K562 (cell line): ENCODE results near the gene LPIN1. TPM values are rescaled to one million over a fixed set of nuclear protein-coding genes. Genes with fewer than 3 reads are reported as not detected.

Experiments used
- CBX3 ChIP-seq, 2 experiments: IDR thresholded peaks; 1 replicate in 1 of 2; 2 replicates in 1 of 2; pipeline ENCODE4 v1.6.1; 2012; ENCODE audit warnings: inconsistent platforms in 2 of 2, low read length in 2 of 2, borderline replicate concordance in 1 of 2, control low read depth in 1 of 2
- EHMT2 ChIP-seq: fragments of 450-650 bp; IDR thresholded peaks from 2 replicates; pipeline ENCODE4 v1.6.1; 2018; ENCODE audit warnings: antibody characterized with exemption
- ELF4 ChIP-seq: fragments of 450-650 bp; formaldehyde crosslinking; IDR thresholded peaks from 2 replicates; pipeline ENCODE4 v1.4.0; 2022; ENCODE audit warnings: missing genetic modification characterization
- ELK1 ChIP-seq: sonication (generic); formaldehyde crosslinking; IDR thresholded peaks from 2 replicates; pipeline ENCODE4 v1.8.1; 2022; ENCODE audit warnings: missing genetic modification reagents
- ELK3 ChIP-seq: fragments of 450-650 bp; formaldehyde crosslinking; IDR thresholded peaks from 2 replicates; pipeline ENCODE4 v1.4.0; 2020; ENCODE audit warnings: mild to moderate bottlenecking
- ETS2 ChIP-seq: IDR thresholded peaks from 2 replicates; pipeline ENCODE4 v1.6.1; 2016; ENCODE audit warnings: borderline replicate concordance, missing genetic modification characterization, mild to moderate bottlenecking, moderate library complexity, missing compliant biosample characterization; ENCODE audit not compliant: poor library complexity, severe bottlenecking
- EWSR1 ChIP-seq: fragments of 450-650 bp; IDR thresholded peaks from 2 replicates; pipeline ENCODE4 v1.6.1; 2018; ENCODE audit warnings: borderline replicate concordance, mild to moderate bottlenecking, low read depth, moderate library complexity; ENCODE audit not compliant: partially characterized antibody
- GTF2F1 ChIP-seq: IDR thresholded peaks from 2 replicates; pipeline ENCODE4 v1.6.1; 2011; ENCODE audit warnings: low read depth, low read length, improper control_type of control experiment
- HDGF ChIP-seq: fragments of 450-650 bp; IDR thresholded peaks from 2 replicates; pipeline ENCODE4 v1.6.1; 2016
- HLTF ChIP-seq: fragments of 450-650 bp; IDR thresholded peaks from 2 replicates; pipeline ENCODE4 v1.6.1; 2016
- KLF16 ChIP-seq: IDR thresholded peaks from 2 replicates; pipeline ENCODE4 v1.6.1; 2016; ENCODE audit warnings: antibody characterized with exemption
- MEF2D ChIP-seq: conservative IDR thresholded peaks from 2 replicates; pipeline ENCODE4 v1.6.1; 2016; ENCODE audit warnings: low read depth, missing genetic modification characterization, missing compliant biosample characterization
- NR4A1 ChIP-seq, 2 experiments: fragments of 250-450 bp in 1 of 2; fragments of 450-650 bp in 1 of 2; sonication (Bioruptor Pico) in 1 of 2; IDR thresholded peaks; 2 replicates each; pipeline versions ENCODE4 v1.4.0 to v1.6.1; 2016 to 2020; ENCODE audit warnings: mild to moderate bottlenecking in 2 of 2, missing compliant biosample characterization in 1 of 2, missing genetic modification characterization in 1 of 2, moderate library complexity in 1 of 2
- RBM34 ChIP-seq: fragments of 200-400 bp; formaldehyde crosslinking; IDR thresholded peaks from 2 replicates; pipeline ENCODE4 v1.6.1; 2018; ENCODE audit warnings: low read length, borderline replicate concordance; ENCODE audit not compliant: insufficient read depth
- SNRNP70 ChIP-seq: fragments of 200-400 bp; formaldehyde crosslinking; optimal IDR thresholded peaks from 2 replicates; pipeline ENCODE3; 2017; ENCODE audit warnings: low read depth, low read length
- SPI1 ChIP-seq: IDR thresholded peaks from 2 replicates; pipeline ENCODE4 v1.6.1; 2011; ENCODE audit warnings: low read depth, low read length, control low read depth, borderline replicate concordance
- TBL1XR1 ChIP-seq, 2 experiments: IDR thresholded peaks; 2 replicates each; pipeline ENCODE4 v1.6.1; 2012; ENCODE audit warnings: improper control_type of control experiment in 2 of 2, low read length in 2 of 2, mild to moderate bottlenecking in 1 of 2
- ZFX ChIP-seq: sonication (generic); formaldehyde crosslinking; IDR thresholded peaks from 2 replicates; pipeline ENCODE4 v1.8.0; 2022; ENCODE audit warnings: mild to moderate bottlenecking, missing genetic modification reagents, moderate library complexity
- ZNF212 ChIP-seq: fragments of 450-650 bp; formaldehyde crosslinking; IDR thresholded peaks from 2 replicates; pipeline ENCODE4 v1.4.0; 2020; ENCODE audit warnings: mild to moderate bottlenecking
- ZNF253 ChIP-seq: fragments of 250-450 bp; sonication (Bioruptor Pico); conservative IDR thresholded peaks from 2 replicates; pipeline ENCODE4 v1.6.1; 2021; ENCODE audit warnings: mild to moderate bottlenecking
- ZNF280A ChIP-seq: fragments of 450-650 bp; IDR thresholded peaks from 2 replicates; pipeline ENCODE4 v1.6.1; 2018; ENCODE audit warnings: mild to moderate bottlenecking, low read depth; ENCODE audit not compliant: partially characterized antibody
- ZNF282 ChIP-seq: sonication (generic); formaldehyde crosslinking; IDR thresholded peaks from 2 replicates; pipeline ENCODE4 v1.8.1; 2023; ENCODE audit warnings: missing genetic modification reagents
- ZNF384 ChIP-seq: IDR thresholded peaks from 2 replicates; pipeline ENCODE4 v1.6.1; 2012; ENCODE audit warnings: low read depth, low read length, improper control_type of control experiment
- ZNF551 ChIP-seq: fragments of 250-450 bp; sonication (Bioruptor Pico); IDR thresholded peaks from 2 replicates; pipeline ENCODE4 v1.5.0; 2021; ENCODE audit warnings: mild to moderate bottlenecking, moderate library complexity
- polyA plus RNA-seq, 8 experiments: library from polyadenylated mRNA; depleted of rRNA in 4 of 8; stranded (reverse) in 5 of 8; unstranded in 3 of 8; fragments of >200 nt; fragmentation: Nextera tagmentation in 2 of 8; fragmentation: Illumina TruSeq in 1 of 8; extraction: Ambion mirVana in 2 of 8; extraction: Trizol in 1 of 8; gene quantifications; 2 replicates each; pipeline versions ENCODE4 v1.2.1 to v1.2.3, GENCODE V29; 2011 to 2014; ENCODE audit warnings: inconsistent platforms in 1 of 8, missing spikeins in 1 of 8
- total RNA-seq, 7 experiments: library from RNA; depleted of rRNA in 6 of 7; stranded (reverse); fragments of >200 nt in 6 of 7; fragmentation: Illumina TruSeq in 2 of 7; extraction: Trizol in 2 of 7; gene quantifications; 2 replicates each; pipeline versions ENCODE4 v1.2.1 to v1.2.3, GENCODE V29; 2011 to 2021; ENCODE audit warnings: low replicate concordance in 1 of 7

The LPIN1 gene
- total and polyA plus RNA-seq, 9 of the 15 experiments (the other 6 are each of a cell fraction or from before 2014, with no cell fraction given): 9.2 to 84.0 (median 27.8) TPM

- no peak for TF ChIP-seq EHMT2
- no peak for TF ChIP-seq ZNF212 (CRISPR knock-in tag)
- TF ChIP-seq CBX3 (IDR thresholded peaks at IDR 0.05; ENCODE audit: borderline replicate concordance in 1 of 2, low read length in 2 of 2): no peak
- TF ChIP-seq MEF2D (tag): no peak
- no peak for TF ChIP-seq ELF4 (CRISPR knock-in tag)
- TF ChIP-seq GTF2F1: no peak
- peak; percentile 37; the same call in 1 of the 2 replicates for TF ChIP-seq NR4A1 (CRISPR knock-in tag; IDR thresholded peaks at IDR 0.05)
- TF ChIP-seq NR4A1 (tag; IDR thresholded peaks at IDR 0.05): no peak
- 0 out of 2 replicates have a peak, but pooled peaks have one; percentile 13 for TF ChIP-seq SPI1
- no peak for TF ChIP-seq ZNF551
- TF ChIP-seq KLF16: no peak
- no peak for TF ChIP-seq ZNF253 (CRISPR knock-in tag)
- TF ChIP-seq ZNF282: no peak
- TF ChIP-seq EWSR1: no peak
- no peak for TF ChIP-seq SNRNP70
- no peak for TF ChIP-seq ZNF280A
- no peak for TF ChIP-seq RBM34
- no peak for TF ChIP-seq HLTF
- no peak for TF ChIP-seq ELK1
- TF ChIP-seq HDGF: 0 out of 2 replicates have a peak, but pooled peaks have one; percentile 54
- peak; percentile 62 for TF ChIP-seq ZFX (CRISPR knock-in tag)
- peak; percentile 46; the same call in 1 of the 2 replicates for TF ChIP-seq ZNF384
- no peak for TF ChIP-seq TBL1XR1 (IDR thresholded peaks at IDR 0.05; ENCODE audit: low read length in 2 of 2)
- TF ChIP-seq ETS2 (tag): no peak
- no peak for TF ChIP-seq ELK3 (CRISPR knock-in tag)
These were observed 83.7 kb downstream of the LPIN1 start (continued) for GRCh38 chr2:11829947-11830707.
